Osteocyte (in vitro differentiated cells): Measurements from ENCODE around the gene CNBD2. TPM values are rescaled to one million over a fixed set of nuclear protein-coding genes. Genes with fewer than 3 reads are reported as not detected.
"Not testable (repeated sequence)": the region's sequence is repeated elsewhere in the genome, so short reads cannot be mapped to it uniquely, and the experiment has no call there.

ENCODE experiments used
- DNase-seq: peaks from one replicate; pipeline ENCODE4 v3.0.0; 2021; ENCODE audit warnings: mixed read lengths; ENCODE audit not compliant: unreplicated experiment; ENCODE audit errors: extremely low spot score
- H3K27ac Mint-ChIP-seq: one replicate; pipeline ENCODE4 v1.8.0; 2021; ENCODE audit warnings: mild to moderate bottlenecking, mixed read lengths; ENCODE audit not compliant: unreplicated experiment
- H3K27me3 Mint-ChIP-seq: one replicate; pipeline ENCODE4 v1.8.0; 2021; ENCODE audit warnings: mixed read lengths; ENCODE audit not compliant: unreplicated experiment
- H3K36me3 Mint-ChIP-seq: one replicate; pipeline ENCODE4 v1.8.0; 2021; ENCODE audit warnings: mixed read lengths; ENCODE audit not compliant: unreplicated experiment
- H3K4me1 Mint-ChIP-seq: one replicate; pipeline ENCODE4 v1.8.0; 2021; ENCODE audit warnings: mixed read lengths; ENCODE audit not compliant: unreplicated experiment
- H3K4me3 Mint-ChIP-seq: one replicate; pipeline ENCODE4 v1.8.0; 2021; ENCODE audit warnings: mild to moderate bottlenecking, moderate library complexity, mixed read lengths; ENCODE audit not compliant: unreplicated experiment
- H3K9me3 Mint-ChIP-seq: one replicate; pipeline ENCODE4 v1.8.0; 2021; ENCODE audit warnings: mixed read lengths; ENCODE audit not compliant: unreplicated experiment
- total RNA-seq: library from RNA; stranded (reverse); gene quantifications from 2 replicates; pipeline ENCODE4 v1.2.1, GENCODE V29; 2021
- TF ChIP-seq, protein P1 (sequence below): fragments of 200-600 bp; sonication (generic); IDR thresholded peaks from 2 replicates; pipeline ENCODE4 v1.5.0; 2021; ENCODE audit warnings: antibody characterized with exemption, mild to moderate bottlenecking, moderate library complexity

The CNBD2 gene
- total RNA-seq, 1 donor from 2014 or later: 4.6 TPM

GRCh38 chr20:36079486-36079885, 111.1 kb downstream of the CNBD2 start:
- peaks cover 8% of the 10 kb centered on the region for H3K4me1 Mint-ChIP-seq
- TF ChIP-seq, protein P1, sequence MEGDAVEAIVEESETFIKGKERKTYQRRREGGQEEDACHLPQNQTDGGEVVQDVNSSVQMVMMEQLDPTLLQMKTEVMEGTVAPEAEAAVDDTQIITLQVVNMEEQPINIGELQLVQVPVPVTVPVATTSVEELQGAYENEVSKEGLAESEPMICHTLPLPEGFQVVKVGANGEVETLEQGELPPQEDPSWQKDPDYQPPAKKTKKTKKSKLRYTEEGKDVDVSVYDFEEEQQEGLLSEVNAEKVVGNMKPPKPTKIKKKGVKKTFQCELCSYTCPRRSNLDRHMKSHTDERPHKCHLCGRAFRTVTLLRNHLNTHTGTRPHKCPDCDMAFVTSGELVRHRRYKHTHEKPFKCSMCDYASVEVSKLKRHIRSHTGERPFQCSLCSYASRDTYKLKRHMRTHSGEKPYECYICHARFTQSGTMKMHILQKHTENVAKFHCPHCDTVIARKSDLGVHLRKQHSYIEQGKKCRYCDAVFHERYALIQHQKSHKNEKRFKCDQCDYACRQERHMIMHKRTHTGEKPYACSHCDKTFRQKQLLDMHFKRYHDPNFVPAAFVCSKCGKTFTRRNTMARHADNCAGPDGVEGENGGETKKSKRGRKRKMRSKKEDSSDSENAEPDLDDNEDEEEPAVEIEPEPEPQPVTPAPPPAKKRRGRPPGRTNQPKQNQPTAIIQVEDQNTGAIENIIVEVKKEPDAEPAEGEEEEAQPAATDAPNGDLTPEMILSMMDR: no peak
- no peak for DNase-seq
- no peak overlapping the region for H3K27ac Mint-ChIP-seq
- no peaks in the 10 kb centered on the region for H3K36me3 Mint-ChIP-seq
- no peak overlapping the region for H3K4me3 Mint-ChIP-seq
- peaks cover 11% of the 10 kb centered on the region for H3K27me3 Mint-ChIP-seq
- H3K9me3 Mint-ChIP-seq: peaks cover 3% of the 10 kb centered on the region

DNA sequence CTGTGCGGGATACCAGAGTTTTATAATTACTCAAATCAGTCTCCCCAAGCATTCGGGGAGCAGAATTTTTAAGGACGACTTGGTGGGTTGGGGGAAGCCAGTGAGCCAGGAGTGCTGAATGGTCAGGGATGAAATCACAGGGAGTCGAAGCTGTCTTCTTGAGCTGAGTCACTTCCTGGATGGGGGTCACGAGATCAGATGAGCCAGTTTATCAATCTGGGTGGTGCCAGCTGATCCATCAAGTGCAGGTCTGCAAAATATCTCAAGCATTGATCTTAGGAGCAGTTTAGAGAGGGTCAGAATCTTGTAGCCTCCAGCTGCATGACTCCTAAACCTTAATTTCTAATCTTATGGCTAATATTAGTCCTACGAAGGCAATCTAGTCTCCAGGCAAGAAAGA, 111.6 kb downstream of the CNBD2 start:
- H3K9me3 Mint-ChIP-seq, DNase-seq, H3K27ac Mint-ChIP-seq, H3K4me1 Mint-ChIP-seq, H3K4me3 Mint-ChIP-seq, H3K36me3 Mint-ChIP-seq: not testable (repeated sequence)
- peaks cover 11% of the 10 kb centered on the region for H3K27me3 Mint-ChIP-seq

Other genes starting within 250 kb of the CNBD2 start
- gene RBM39, start 226.3 kb upstream of the CNBD2 start, total RNA-seq: 324 and 329 TPM in 2 replicates
- gene PHF20, start 196.6 kb upstream of the CNBD2 start, total RNA-seq: 38.1 and 42.1 TPM in 2 replicates
- gene SCAND1, start 14.1 kb upstream of the CNBD2 start, total RNA-seq: 80.2 and 81.4 TPM in 2 replicates
- 31.4 and 36.9 TPM in 2 replicates for gene EPB41L1, start 186.2 kb downstream of the CNBD2 start, total RNA-seq